Thyroid gland (tissue), 4 donors: ENCODE measurements around the gene RC3H2. TPM values are rescaled to one million over a fixed set of nuclear protein-coding genes. Genes with fewer than 3 reads are reported as not detected.
"Not testable (repeated sequence)": the region's sequence is repeated elsewhere in the genome, so short reads cannot be mapped to it uniquely, and the experiment has no call there.

Experiments
- DNase-seq, 2 donors: peaks; one replicate each; pipeline ENCODE4 v3.0.0-alpha.2; 2019
- H3K27ac ChIP-seq, 3 donors: fragments of 200-600 bp; sonication (generic); 1 replicate in 2 of 3; 2 replicates in 1 of 3; pipeline ENCODE4 v1.5.1; 2016 to 2019; ENCODE audit warnings: mild to moderate bottlenecking in 1 of 3, moderate library complexity in 1 of 3
- H3K27me3 ChIP-seq: fragments of 200-600 bp; sonication (generic); one replicate; pipeline ENCODE4 v1.5.1; 2019
- H3K36me3 ChIP-seq, 2 donors: fragments of 200-600 bp; sonication (generic); one replicate each; pipeline ENCODE4 v1.5.1; 2016 to 2019
- H3K4me1 ChIP-seq, 2 donors: fragments of 200-600 bp; sonication (generic); one replicate each; pipeline ENCODE4 v1.5.1; 2017 to 2019
- H3K4me3 ChIP-seq, 3 donors: fragments of 200-600 bp; sonication (generic); replicated peaks in 1 of 3; 1 replicate in 2 of 3; 2 replicates in 1 of 3; pipeline ENCODE4 v1.5.1; 2016; ENCODE audit warnings: mild to moderate bottlenecking in 1 of 3
- H3K9me3 ChIP-seq: fragments of 200-600 bp; sonication (generic); one replicate; pipeline ENCODE4 v1.5.1; 2017
- CTCF ChIP-seq, 6 experiments: fragments of 200-600 bp in 3 of 6; fragments of 450-650 bp in 3 of 6; sonication (generic) in 3 of 6; IDR thresholded peaks; one replicate each; pipeline ENCODE4 v1.5.1; 2016 to 2019; ENCODE audit warnings: antibody characterized with exemption in 6 of 6, mild to moderate bottlenecking in 2 of 6, inconsistent platforms in 1 of 6, moderate library complexity in 1 of 6
- POLR2A ChIP-seq, 2 donors: fragments of 450-650 bp; IDR thresholded peaks; one replicate each; pipeline ENCODE4 v1.6.1; 2017; ENCODE audit warnings: antibody characterized with exemption in 2 of 2, mild to moderate bottlenecking in 2 of 2, moderate library complexity in 1 of 2
- WGBS, 2 donors: methylation state at CpG; one replicate each; pipeline ENCODE4 v1.1.5; 2017; 5-methylcytosine and 5-hydroxymethylcytosine counted together
- intact Hi-C: fragments of 100-400 bp; cut with DNase I; formaldehyde crosslinking; loops from one replicate; pipeline ENCODE4 v1.15.1; 2023
- total RNA-seq, 4 donors: library from RNA; depleted of rRNA; stranded (reverse); fragments of >200 nt; gene quantifications; one replicate each; pipeline ENCODE4 v1.2.3, GENCODE V29; 2016

The RC3H2 gene
- total RNA-seq, 4 donors from 2014 or later: 43.1 to 91.2 (median 52.9) TPM

DNA sequence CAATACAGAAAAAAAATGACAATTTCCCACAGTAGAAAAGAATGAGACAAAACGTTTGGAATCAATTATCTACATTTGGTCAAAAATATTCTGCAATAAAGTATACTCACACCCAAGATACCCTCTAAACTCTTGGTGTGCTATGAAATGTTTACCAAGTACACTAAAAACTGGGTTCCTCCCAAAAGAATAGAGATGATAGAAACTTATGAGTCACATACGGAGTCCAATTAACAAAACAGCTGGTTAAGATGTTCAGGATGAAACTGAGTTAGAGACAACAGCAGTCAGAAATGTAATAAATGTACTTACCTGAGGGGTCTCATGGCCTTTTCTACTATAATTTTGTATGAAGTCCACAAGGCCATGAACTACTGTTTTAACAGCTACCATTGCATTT lies 25.7 kb downstream of the RC3H2 start:
- no peak overlapping the region for H3K4me3 ChIP-seq
- intact Hi-C loops: no loop called here
- no peaks in the 10 kb centered on the region for H3K4me1 ChIP-seq
- H3K27ac ChIP-seq: no peak overlapping the region
- WGBS, 2 donors: 82 to 88% methylated on average over 2 of the region's 2 CpGs
- no peak for DNase-seq
- peaks cover 73 to 77% of the 10 kb centered on the region in 2 donors for H3K36me3 ChIP-seq
- TF ChIP-seq POLR2A (IDR thresholded peaks at IDR 0.05) (no peak), CTCF (IDR thresholded peaks at IDR 0.05) (no peak)
- no peaks in the 10 kb centered on the region for H3K9me3 ChIP-seq
- no peaks in the 10 kb centered on the region for H3K27me3 ChIP-seq

DNA sequence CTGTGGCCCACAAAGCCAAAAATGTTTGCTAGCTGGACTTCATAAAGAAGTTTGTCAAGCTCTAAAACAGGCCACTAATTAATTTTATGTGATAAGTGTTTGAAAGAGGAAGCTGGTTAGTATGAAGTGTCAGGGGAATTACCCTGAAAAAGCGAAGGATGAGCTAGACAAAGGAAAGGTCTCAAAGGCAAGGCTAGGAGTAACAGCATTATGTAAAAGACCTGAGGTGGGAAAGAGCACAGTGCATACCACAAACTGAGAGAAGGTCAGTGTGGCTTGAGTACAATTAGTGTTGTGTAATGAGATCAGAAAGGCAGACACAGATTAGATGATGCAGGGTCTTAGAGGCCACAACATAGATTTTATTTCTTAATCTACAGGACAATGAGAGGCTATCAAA lies 29.6 kb downstream of the RC3H2 start:
- Histone ChIP-seq H3K4me1 (no peaks in the 10 kb centered on the region), H3K27me3 (no peaks in the 10 kb centered on the region), H3K27ac (no peak overlapping the region), H3K9me3 (no peaks in the 10 kb centered on the region), H3K4me3 (no peak overlapping the region), H3K36me3 (peaks cover 57 to 65% of the 10 kb centered on the region in 2 donors)
- intact Hi-C loops: no loop called here
- WGBS, 2 donors: 94% methylated on average over 1 of the region's 1 CpG
- DNase-seq: no peak
- TF ChIP-seq POLR2A (IDR thresholded peaks at IDR 0.05) (no peak), CTCF (IDR thresholded peaks at IDR 0.05) (no peak)

- no CpG with 5 or more reads among the region's 27 CpGs for WGBS, 2 donors
- not testable (repeated sequence) for DNase-seq
Measured at GRCh38 chr9:122867276-122867675, 37.9 kb downstream of the RC3H2 start.

DNA sequence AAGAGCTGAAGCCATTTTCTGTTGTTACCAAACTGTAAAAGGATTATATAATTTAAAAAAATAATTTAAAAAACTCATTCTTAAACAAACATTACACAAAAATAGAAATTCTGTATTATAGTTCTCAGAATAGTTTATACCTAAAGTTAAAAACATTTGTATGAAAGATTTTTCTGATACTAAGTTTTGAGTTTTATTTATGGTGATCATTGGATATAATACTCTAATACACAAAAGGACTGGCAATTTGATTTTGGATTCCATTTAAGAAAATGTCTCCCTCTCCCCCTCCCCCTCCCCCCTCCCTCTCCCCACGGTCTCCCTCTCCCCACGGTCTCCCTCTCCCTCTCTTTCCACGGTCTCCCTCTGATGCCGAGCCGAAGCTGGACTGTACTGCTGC lies 39.1 kb downstream of the RC3H2 start:
- intact Hi-C loops: no loop called here
- 92% methylated on average over 5 of the region's 5 CpGs for WGBS, 2 donors
- Histone ChIP-seq H3K27ac (no peak overlapping the region), H3K36me3 (no peaks in the 10 kb centered on the region), H3K4me3 (no peak overlapping the region), H3K27me3 (no peaks in the 10 kb centered on the region), H3K4me1 (no peaks in the 10 kb centered on the region), H3K9me3 (no peaks in the 10 kb centered on the region)
- TF ChIP-seq POLR2A (IDR thresholded peaks at IDR 0.05) (no peak), CTCF (IDR thresholded peaks at IDR 0.05) (no peak)
- no peak for DNase-seq

More at GRCh38 chr9:122867276-122867675, 37.9 kb downstream of the RC3H2 start:
- H3K36me3 ChIP-seq, intact Hi-C loops, H3K27me3 ChIP-seq, H3K4me1 ChIP-seq, H3K27ac ChIP-seq, H3K9me3 ChIP-seq, H3K4me3 ChIP-seq: not testable (repeated sequence)

GRCh38 chr9:122865300-122865699 lies 39.9 kb downstream of the RC3H2 start:
- H3K4me3 ChIP-seq: no peak overlapping the region
- 81 to 84% methylated on average over 7 of the region's 7 CpGs for WGBS, 2 donors
- peak overlapping the region; percentile 26 to 59 (median 31) for H3K27ac ChIP-seq
- H3K27me3 ChIP-seq: no peaks in the 10 kb centered on the region
- H3K36me3 ChIP-seq: no peaks in the 10 kb centered on the region
- H3K9me3 ChIP-seq: no peaks in the 10 kb centered on the region
- H3K4me1 ChIP-seq: no peaks in the 10 kb centered on the region
- no peak for DNase-seq
- TF ChIP-seq POLR2A (IDR thresholded peaks at IDR 0.05): no peak
- TF ChIP-seq CTCF (IDR thresholded peaks at IDR 0.05): no peak
- intact Hi-C loops: no loop called here

DNA sequence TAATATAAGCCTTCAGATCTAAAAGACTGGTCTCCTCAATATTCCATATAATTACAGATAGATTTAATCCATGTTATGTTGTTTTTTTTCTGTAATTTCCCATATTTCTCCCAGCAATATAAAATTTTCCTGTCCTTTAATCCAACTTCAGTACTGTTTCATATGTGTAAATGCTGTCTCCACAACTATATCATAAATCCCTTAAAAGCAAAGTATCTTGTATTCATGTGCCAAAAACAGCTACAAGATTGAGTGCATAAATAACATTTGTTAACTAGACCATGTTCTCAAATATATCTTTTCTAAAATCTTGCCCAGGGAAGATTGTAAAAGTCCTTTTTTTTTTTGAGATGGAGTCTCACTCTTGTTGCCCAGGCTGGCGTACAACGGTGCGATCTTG lies 41.8 kb downstream of the RC3H2 start:
- Histone ChIP-seq H3K27ac (no peak overlapping the region), H3K4me3 (no peak overlapping the region), H3K9me3 (no peaks in the 10 kb centered on the region), H3K4me1 (no peaks in the 10 kb centered on the region), H3K27me3 (no peaks in the 10 kb centered on the region), H3K36me3 (peaks cover 1 to 5% of the 10 kb centered on the region in 2 donors)
- intact Hi-C loops: no loop called here
- 93 to 97% methylated on average over 3 of the region's 3 CpGs for WGBS, 2 donors
- no peak for DNase-seq
- no peak for TF ChIP-seq POLR2A (IDR thresholded peaks at IDR 0.05)
- TF ChIP-seq CTCF (IDR thresholded peaks at IDR 0.05): no peak
